Measurements from ENCODE around the gene DOCK3.

Gene DOCK3

GRCh38 chr3:50953825-50954414 is 279.2 kb downstream of the DOCK3 start:
- H3K79me2 ChIP-seq (ENCODE audit: low read length): no peaks in the 10 kb centered on the region
- H3K4me1 ChIP-seq (ENCODE audit: low read length): 0 out of 2 replicates have a peak, but pooled peaks cover 10% of the 10 kb centered on the region
- no peak overlapping the region for H3K27ac ChIP-seq (ENCODE audit: low read length)
- H3K9me2 ChIP-seq (replicated peaks; ENCODE audit: insufficient read depth, low read length): no peaks in the 10 kb centered on the region
- no peaks in the 10 kb centered on the region for H3K36me3 ChIP-seq (replicated peaks; ENCODE audit: insufficient read depth, low read length)
- no peak overlapping the region for H3K4me3 ChIP-seq (ENCODE audit: low read length)
- no peaks in the 10 kb centered on the region for H3K27me3 ChIP-seq (replicated peaks; ENCODE audit: insufficient read depth, low read length)
- H3K9ac ChIP-seq (ENCODE audit: low read length): no peak overlapping the region
- no peak for DNase-seq
- no peaks in the 10 kb centered on the region for H3F3A ChIP-seq (ENCODE audit: insufficient read depth, low read length)
- H3K9me3 ChIP-seq (replicated peaks; ENCODE audit: insufficient read depth, low read length): no peaks in the 10 kb centered on the region
- no peaks in the 10 kb centered on the region for H4K20me1 ChIP-seq (ENCODE audit: insufficient read depth, low read length)
- H3K4me2 ChIP-seq (ENCODE audit: low read depth, low read length): no peak overlapping the region
- no peak for TF ChIP-seq EZH2phosphoT487 (IDR thresholded peaks at IDR 0.05; ENCODE audit: low read length)
- TF ChIP-seq EZH2 (optimal IDR thresholded peaks at IDR 0.05; ENCODE audit: low read depth, low read length): no peak
- TF ChIP-seq CTCF (IDR thresholded peaks at IDR 0.05; ENCODE audit: low read length): no peak
- no peak overlapping the region for H2AFZ ChIP-seq (ENCODE audit: low read length)

GRCh38 chr3:50961386-50961785 is 286.7 kb downstream of the DOCK3 start:
- no peak for DNase-seq
- Histone ChIP-seq H3K79me2 (ENCODE audit: low read length) (no peaks in the 10 kb centered on the region), H3K4me1 (ENCODE audit: low read length) (no peaks in the 10 kb centered on the region), H4K20me1 (ENCODE audit: insufficient read depth, low read length) (no peaks in the 10 kb centered on the region), H3K9me2 (replicated peaks; ENCODE audit: insufficient read depth, low read length) (no peaks in the 10 kb centered on the region), H3K27me3 (replicated peaks; ENCODE audit: insufficient read depth, low read length) (no peaks in the 10 kb centered on the region), H3K4me3 (ENCODE audit: low read length) (no peak overlapping the region), H3K4me2 (ENCODE audit: low read depth, low read length) (no peak overlapping the region), H3K36me3 (replicated peaks; ENCODE audit: insufficient read depth, low read length) (no peaks in the 10 kb centered on the region), H3F3A (ENCODE audit: insufficient read depth, low read length) (no peaks in the 10 kb centered on the region), H2AFZ (ENCODE audit: low read length) (no peak overlapping the region), H3K9ac (ENCODE audit: low read length) (no peak overlapping the region), H3K9me3 (replicated peaks; ENCODE audit: insufficient read depth, low read length) (no peaks in the 10 kb centered on the region), H3K27ac (ENCODE audit: low read length) (no peak overlapping the region)
- TF ChIP-seq EZH2 (optimal IDR thresholded peaks at IDR 0.05; ENCODE audit: low read depth, low read length) (no peak), EZH2phosphoT487 (IDR thresholded peaks at IDR 0.05; ENCODE audit: low read length) (no peak), CTCF (IDR thresholded peaks at IDR 0.05; ENCODE audit: low read length) (no peak)

- H3K36me3 ChIP-seq (replicated peaks; ENCODE audit: insufficient read depth, low read length): no peaks in the 10 kb centered on the region
- no peak overlapping the region for H3K27ac ChIP-seq (ENCODE audit: low read length)
- DNase-seq: peak; percentile 87
- H2AFZ ChIP-seq (ENCODE audit: low read length): peak overlapping the region; percentile 43
- H3K4me1 ChIP-seq (ENCODE audit: low read length): peaks cover 17% of the 10 kb centered on the region
- TF ChIP-seq EZH2phosphoT487 (IDR thresholded peaks at IDR 0.05; ENCODE audit: low read length): no peak
- TF ChIP-seq EZH2 (optimal IDR thresholded peaks at IDR 0.05; ENCODE audit: low read depth, low read length): no peak
- peak; percentile 95 for TF ChIP-seq CTCF (IDR thresholded peaks at IDR 0.05; ENCODE audit: low read length)
- H3K9ac ChIP-seq (ENCODE audit: low read length): no peak overlapping the region
- no peak overlapping the region for H3K4me2 ChIP-seq (ENCODE audit: low read depth, low read length)
- H3K4me3 ChIP-seq (ENCODE audit: low read length): no peak overlapping the region
- H3K79me2 ChIP-seq (ENCODE audit: low read length): no peaks in the 10 kb centered on the region
- no peaks in the 10 kb centered on the region for H3K9me2 ChIP-seq (replicated peaks; ENCODE audit: insufficient read depth, low read length)
- no peaks in the 10 kb centered on the region for H3K27me3 ChIP-seq (replicated peaks; ENCODE audit: insufficient read depth, low read length)
- no peaks in the 10 kb centered on the region for H3K9me3 ChIP-seq (replicated peaks; ENCODE audit: insufficient read depth, low read length)
- H3F3A ChIP-seq (ENCODE audit: insufficient read depth, low read length): no peaks in the 10 kb centered on the region
- H4K20me1 ChIP-seq (ENCODE audit: insufficient read depth, low read length): no peaks in the 10 kb centered on the region
These were observed 296.8 kb downstream of the DOCK3 start for GRCh38 chr3:50971487-50971924.
